ENCODE results near the gene PIGQ.
A peak's percentile ranks its signal among the peaks of the same experiment; 100 is the strongest.

The PIGQ gene

GRCh38 chr16:624526-625070 is 54.8 kb downstream of the PIGQ start:
- Histone ChIP-seq H3K4me1 (ENCODE audit: control insufficient read depth, insufficient read depth, low read length) (peaks cover 19% of the 10 kb centered on the region), H3K27ac (ENCODE audit: insufficient read depth, low read depth, low read length, poor library complexity, severe bottlenecking) (no peak overlapping the region), H3K36me3 (ENCODE audit: control insufficient read depth, insufficient read depth, low read length) (peaks cover 9% of the 10 kb centered on the region), H3K4me3 (ENCODE audit: insufficient read depth, low read depth, low read length) (no peak overlapping the region), H3K9me3 (ENCODE audit: control insufficient read depth, low read length) (no peaks in the 10 kb centered on the region), H3K27me3 (ENCODE audit: control insufficient read depth, insufficient read depth, low read length, poor library complexity, severe bottlenecking) (no peaks in the 10 kb centered on the region)
- 91 to 93% methylated on average over 10 of the region's 10 CpGs for WGBS, 2 experiments

DNA sequence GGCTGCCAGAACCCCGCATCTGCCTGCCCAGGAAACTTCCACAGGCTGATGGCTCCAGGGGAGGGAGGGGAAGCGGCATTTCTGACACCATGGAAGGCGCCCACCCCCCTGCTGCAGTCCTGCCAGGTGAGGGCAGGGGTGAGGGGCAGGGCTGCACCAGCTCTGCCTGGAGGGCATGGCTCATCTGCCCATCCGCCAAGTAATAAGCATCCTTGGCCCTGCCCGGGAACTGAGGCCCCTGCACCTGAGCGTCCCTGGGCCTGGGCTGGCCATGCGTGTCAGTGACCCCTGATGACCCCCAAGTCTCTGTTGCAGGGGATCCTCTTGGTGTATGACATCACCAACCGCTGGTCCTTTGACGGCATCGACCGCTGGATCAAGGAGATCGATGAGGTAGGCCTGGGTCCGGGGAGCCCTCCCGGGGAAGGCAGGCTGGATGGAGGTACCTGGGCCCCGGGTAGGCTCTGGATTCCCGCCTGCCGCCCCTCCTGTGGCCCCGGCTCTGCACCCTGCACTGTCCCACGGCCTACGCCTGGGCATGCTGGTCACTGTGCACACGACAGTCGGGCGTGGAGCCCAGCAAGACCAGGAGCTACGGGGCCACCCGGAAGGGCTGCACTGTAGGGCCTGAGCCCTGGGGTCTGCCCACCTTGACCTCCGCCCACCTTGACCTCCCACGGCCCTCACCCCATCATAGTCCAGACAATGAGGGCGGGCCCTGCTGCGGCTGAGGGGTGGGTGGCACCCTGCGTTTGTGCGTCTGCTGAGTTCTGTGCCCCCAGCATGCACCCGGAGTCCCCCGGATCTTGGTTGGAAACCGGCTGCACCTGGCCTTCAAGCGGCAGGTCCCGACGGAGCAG is 55.6 kb downstream of the PIGQ start:
- Histone ChIP-seq H3K4me1 (ENCODE audit: control insufficient read depth, insufficient read depth, low read length) (peaks cover 27% of the 10 kb centered on the region), H3K27me3 (ENCODE audit: control insufficient read depth, insufficient read depth, low read length, poor library complexity, severe bottlenecking) (no peaks in the 10 kb centered on the region)
- WGBS, 2 experiments = 92 to 93% methylated on average over 37 of the region's 37 CpGs

DNA sequence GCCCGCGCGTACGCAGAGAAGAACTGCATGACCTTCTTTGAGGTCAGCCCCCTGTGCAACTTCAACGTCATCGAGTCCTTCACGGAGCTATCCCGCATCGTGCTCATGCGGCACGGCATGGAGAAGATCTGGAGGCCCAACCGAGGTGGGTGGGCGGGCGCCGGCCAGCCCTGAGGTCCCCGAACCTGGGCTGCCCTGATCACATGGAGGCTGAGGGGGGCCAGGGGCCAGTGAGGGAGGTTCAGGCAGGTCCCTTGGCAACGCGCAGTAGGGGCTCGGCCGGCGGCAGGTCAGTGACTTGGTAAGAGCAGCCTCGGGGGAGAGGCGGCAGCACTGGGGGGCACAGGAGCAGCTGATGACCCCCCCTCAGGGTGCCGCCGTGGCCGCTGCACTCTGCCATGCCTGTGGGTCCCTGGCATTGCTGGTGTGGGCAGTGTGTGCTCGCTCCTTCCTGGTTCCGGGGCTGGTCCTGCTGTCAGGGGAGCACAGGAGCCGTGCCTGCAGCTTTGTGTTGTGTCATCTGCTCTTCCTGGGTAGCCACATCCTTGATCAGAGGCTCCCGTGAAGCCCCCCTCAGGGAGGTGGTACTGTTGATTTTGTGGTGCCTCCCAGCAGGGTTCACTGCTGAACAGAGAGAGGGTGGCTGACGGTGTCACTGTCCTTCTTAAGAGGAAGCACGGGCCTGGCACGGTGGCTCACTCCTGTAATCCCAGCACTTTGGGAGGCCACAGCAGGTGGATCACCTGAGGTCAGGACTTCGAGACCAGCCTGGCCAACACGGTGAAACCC is 56.4 kb downstream of the PIGQ start:
- Histone ChIP-seq H3K27ac (ENCODE audit: insufficient read depth, low read depth, low read length, poor library complexity, severe bottlenecking) (no peak overlapping the region), H3K4me3 (ENCODE audit: insufficient read depth, low read depth, low read length) (no peak overlapping the region), H3K27me3 (ENCODE audit: control insufficient read depth, insufficient read depth, low read length, poor library complexity, severe bottlenecking) (no peaks in the 10 kb centered on the region), H3K4me1 (ENCODE audit: control insufficient read depth, insufficient read depth, low read length) (peaks cover 29% of the 10 kb centered on the region), H3K36me3 (ENCODE audit: control insufficient read depth, insufficient read depth, low read length) (peaks cover 9% of the 10 kb centered on the region), H3K9me3 (ENCODE audit: control insufficient read depth, low read length) (no peaks in the 10 kb centered on the region)
- 96% methylated on average over 35 of the region's 35 CpGs for WGBS, 2 experiments

More for the DNA sequence above, 55.6 kb downstream of the PIGQ start:
- Histone ChIP-seq H3K9me3 (ENCODE audit: control insufficient read depth, low read length) (no peaks in the 10 kb centered on the region), H3K27ac (ENCODE audit: insufficient read depth, low read depth, low read length, poor library complexity, severe bottlenecking) (no peak overlapping the region), H3K36me3 (ENCODE audit: control insufficient read depth, insufficient read depth, low read length) (peaks cover 9% of the 10 kb centered on the region), H3K4me3 (ENCODE audit: insufficient read depth, low read depth, low read length) (no peak overlapping the region)

DNA sequence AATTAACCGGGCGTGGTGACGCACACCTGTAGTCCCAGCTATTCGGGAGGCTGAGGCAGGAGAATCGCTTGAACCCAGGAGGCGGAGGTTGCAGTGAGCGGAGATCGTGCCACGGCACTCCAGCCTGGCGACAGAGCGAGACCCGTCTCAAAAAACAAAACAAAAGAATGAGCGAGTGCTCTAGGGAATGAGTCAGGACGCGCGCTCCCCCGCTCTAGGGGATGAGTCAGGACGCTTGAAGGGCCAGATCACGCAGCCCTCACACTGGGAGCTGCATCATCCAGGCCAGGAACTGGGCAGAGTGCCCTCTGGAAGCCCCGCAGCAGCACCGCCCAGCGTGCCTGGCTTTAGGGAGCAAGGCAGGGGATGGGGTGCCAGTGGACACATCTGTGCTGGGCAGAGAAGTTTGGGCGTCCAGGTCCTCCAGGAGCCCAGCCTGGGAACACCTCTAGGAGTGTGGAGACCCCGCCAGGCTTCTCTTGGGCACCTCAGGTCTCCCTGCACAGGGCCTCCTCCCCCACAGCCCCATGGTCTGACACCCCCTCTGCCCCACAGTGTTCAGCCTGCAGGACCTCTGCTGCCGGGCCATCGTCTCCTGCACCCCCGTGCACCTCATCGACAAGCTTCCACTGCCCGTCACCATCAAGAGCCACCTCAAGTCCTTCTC is 57.2 kb downstream of the PIGQ start:
- H3K4me3 ChIP-seq (ENCODE audit: insufficient read depth, low read depth, low read length) = no peak overlapping the region
- 91% methylated on average over 29 of the region's 29 CpGs for WGBS, 2 experiments
- no peaks in the 10 kb centered on the region for H3K27me3 ChIP-seq (ENCODE audit: control insufficient read depth, insufficient read depth, low read length, poor library complexity, severe bottlenecking)
- peaks cover 9% of the 10 kb centered on the region for H3K36me3 ChIP-seq (ENCODE audit: control insufficient read depth, insufficient read depth, low read length)
- no peaks in the 10 kb centered on the region for H3K9me3 ChIP-seq (ENCODE audit: control insufficient read depth, low read length)
- H3K27ac ChIP-seq (ENCODE audit: insufficient read depth, low read depth, low read length, poor library complexity, severe bottlenecking) = no peak overlapping the region
- H3K4me1 ChIP-seq (ENCODE audit: control insufficient read depth, insufficient read depth, low read length) = peaks cover 30% of the 10 kb centered on the region

GRCh38 chr16:627454-628239 is 57.9 kb downstream of the PIGQ start:
- Histone ChIP-seq H3K27ac (ENCODE audit: insufficient read depth, low read depth, low read length, poor library complexity, severe bottlenecking) (no peak overlapping the region), H3K27me3 (ENCODE audit: control insufficient read depth, insufficient read depth, low read length, poor library complexity, severe bottlenecking) (no peaks in the 10 kb centered on the region), H3K9me3 (ENCODE audit: control insufficient read depth, low read length) (no peaks in the 10 kb centered on the region), H3K4me1 (ENCODE audit: control insufficient read depth, insufficient read depth, low read length) (peaks cover 36% of the 10 kb centered on the region), H3K36me3 (ENCODE audit: control insufficient read depth, insufficient read depth, low read length) (peaks cover 9% of the 10 kb centered on the region), H3K4me3 (ENCODE audit: insufficient read depth, low read depth, low read length) (no peak overlapping the region)
- 93 to 94% methylated on average over 50 of the region's 50 CpGs for WGBS, 2 experiments

DNA sequence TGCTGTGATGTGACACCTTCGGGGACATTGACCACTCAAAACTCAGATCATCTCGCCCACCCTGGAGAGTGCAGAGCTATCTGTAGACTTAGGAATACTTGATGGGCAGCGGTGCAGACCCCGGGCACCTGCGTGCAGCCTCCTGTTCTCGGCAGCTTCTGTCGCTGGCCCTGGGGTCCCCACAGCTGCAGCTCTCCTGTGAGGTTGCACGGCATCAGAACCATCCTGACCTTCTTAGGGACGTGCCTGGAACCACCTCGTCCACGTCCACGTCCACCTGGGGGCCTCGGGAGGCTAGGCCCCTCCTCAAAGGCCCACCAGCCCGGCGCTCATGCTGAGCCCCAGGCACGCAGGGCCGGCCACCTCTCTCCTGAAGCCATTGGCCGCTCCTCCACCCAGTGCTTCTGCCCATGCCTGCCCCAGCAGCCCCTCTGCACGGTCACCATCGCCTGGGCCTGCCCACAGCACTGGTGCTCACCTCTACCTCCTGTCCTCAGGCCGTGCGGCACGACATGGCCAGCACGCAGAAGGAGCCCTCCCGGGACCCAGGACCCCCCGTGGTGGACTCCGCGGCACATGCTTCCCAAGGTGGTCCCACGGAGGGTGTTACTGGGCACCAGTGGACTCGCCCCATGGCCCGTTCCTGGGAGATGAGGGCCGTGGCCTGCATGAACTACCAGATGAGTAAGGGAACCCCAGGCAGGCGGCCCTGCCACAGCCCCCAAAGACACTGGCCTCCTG is 58.7 kb downstream of the PIGQ start:
- H3K36me3 ChIP-seq (ENCODE audit: control insufficient read depth, insufficient read depth, low read length) = peaks cover 9% of the 10 kb centered on the region
- peaks cover 36% of the 10 kb centered on the region for H3K4me1 ChIP-seq (ENCODE audit: control insufficient read depth, insufficient read depth, low read length)
- no peaks in the 10 kb centered on the region for H3K9me3 ChIP-seq (ENCODE audit: control insufficient read depth, low read length)
- WGBS, 2 experiments = 92 to 93% methylated on average over 33 of the region's 33 CpGs
- H3K27ac ChIP-seq (ENCODE audit: insufficient read depth, low read depth, low read length, poor library complexity, severe bottlenecking) = peak overlapping the region; percentile 97
- no peaks in the 10 kb centered on the region for H3K27me3 ChIP-seq (ENCODE audit: control insufficient read depth, insufficient read depth, low read length, poor library complexity, severe bottlenecking)
- peak overlapping the region; percentile 16 for H3K4me3 ChIP-seq (ENCODE audit: insufficient read depth, low read depth, low read length)

- Histone ChIP-seq H3K27me3 (ENCODE audit: control insufficient read depth, insufficient read depth, low read length, poor library complexity, severe bottlenecking) (no peaks in the 10 kb centered on the region), H3K4me3 (ENCODE audit: insufficient read depth, low read depth, low read length) (peak overlapping the region; percentile 16), H3K36me3 (ENCODE audit: control insufficient read depth, insufficient read depth, low read length) (peaks cover 9% of the 10 kb centered on the region), H3K4me1 (ENCODE audit: control insufficient read depth, insufficient read depth, low read length) (peaks cover 36% of the 10 kb centered on the region), H3K27ac (ENCODE audit: insufficient read depth, low read depth, low read length, poor library complexity, severe bottlenecking) (peak overlapping the region; percentile 97), H3K9me3 (ENCODE audit: control insufficient read depth, low read length) (no peaks in the 10 kb centered on the region)
- WGBS, 2 experiments = 57 to 58% methylated on average over 29 of the region's 29 CpGs
Measured at GRCh38 chr16:629185-629832, 59.5 kb downstream of the PIGQ start.

GRCh38 chr16:629833-630248 is 60.1 kb downstream of the PIGQ start:
- Histone ChIP-seq H3K27ac (ENCODE audit: insufficient read depth, low read depth, low read length, poor library complexity, severe bottlenecking) (peak overlapping the region; percentile 97), H3K9me3 (ENCODE audit: control insufficient read depth, low read length) (no peaks in the 10 kb centered on the region), H3K36me3 (ENCODE audit: control insufficient read depth, insufficient read depth, low read length) (peaks cover 9% of the 10 kb centered on the region), H3K27me3 (ENCODE audit: control insufficient read depth, insufficient read depth, low read length, poor library complexity, severe bottlenecking) (no peaks in the 10 kb centered on the region), H3K4me1 (ENCODE audit: control insufficient read depth, insufficient read depth, low read length) (peaks cover 36% of the 10 kb centered on the region), H3K4me3 (ENCODE audit: insufficient read depth, low read depth, low read length) (peak overlapping the region; percentile 58)
- WGBS, 2 experiments = 17 to 18% methylated on average over 11 of the region's 11 CpGs

Data from ectodermal cell (in vitro differentiated cells).